GM12878 (cell line): ENCODE results near the gene NME5. TPM values are rescaled to one million over a fixed set of nuclear protein-coding genes. Genes with fewer than 3 reads are reported as not detected.

ENCODE experiments used
- BMI1 ChIP-seq: fragments of 450-650 bp; IDR thresholded peaks from 2 replicates; pipeline ENCODE4 v1.6.1; 2016; ENCODE audit warnings: mild to moderate bottlenecking, moderate library complexity, borderline replicate concordance
- CREM ChIP-seq: IDR thresholded peaks from 2 replicates; pipeline ENCODE4 v1.6.1; 2014; ENCODE audit warnings: antibody characterized with exemption, low read depth
- EGR1 ChIP-seq, 2 experiments: IDR thresholded peaks; 1 replicate in 1 of 2; 2 replicates in 1 of 2; pipeline ENCODE4 v1.6.1; 2011 to 2012; ENCODE audit warnings: low read depth in 2 of 2, low read length in 2 of 2, borderline replicate concordance in 1 of 2, mild to moderate bottlenecking in 1 of 2, moderate library complexity in 1 of 2
- HCFC1 ChIP-seq: fragments of 150-350 bp; IDR thresholded peaks from 2 replicates; pipeline ENCODE4 v1.6.1; 2014; ENCODE audit warnings: low read length
- HDAC6 ChIP-seq: fragments of 200-600 bp; sonication (generic); IDR thresholded peaks from one replicate; pipeline ENCODE4 v1.8.0; 2017; ENCODE audit warnings: antibody characterized with exemption; ENCODE audit not compliant: unreplicated experiment
- KLF5 ChIP-seq: fragments of 450-650 bp; IDR thresholded peaks from 2 replicates; pipeline ENCODE4 v1.6.1; 2014; ENCODE audit warnings: mild to moderate bottlenecking; ENCODE audit not compliant: partially characterized antibody
- MTA2 ChIP-seq: fragments of 450-650 bp; IDR thresholded peaks from 2 replicates; pipeline ENCODE4 v1.6.1; 2016; ENCODE audit warnings: low read depth, mild to moderate bottlenecking, moderate library complexity
- NBN ChIP-seq: fragments of 450-650 bp; IDR thresholded peaks from 2 replicates; pipeline ENCODE4 v1.6.1; 2016
- NFYB ChIP-seq: IDR thresholded peaks from 2 replicates; pipeline ENCODE4 v1.6.1; 2011; ENCODE audit warnings: low read depth, mild to moderate bottlenecking, low read length, improper control_type of control experiment, moderate library complexity; ENCODE audit not compliant: insufficient read depth
- PAX5 ChIP-seq: IDR thresholded peaks from 2 replicates; pipeline ENCODE4 v1.6.1; 2011; ENCODE audit warnings: low read depth, low read length, borderline replicate concordance
- PML ChIP-seq: IDR thresholded peaks from 2 replicates; pipeline ENCODE4 v1.6.1; 2012; ENCODE audit warnings: low read length, inconsistent platforms
- SMAD1 ChIP-seq: fragments of 450-650 bp; IDR thresholded peaks from 2 replicates; pipeline ENCODE4 v1.6.1; 2018; ENCODE audit warnings: mild to moderate bottlenecking, low read depth; ENCODE audit not compliant: partially characterized antibody
- SMC3 ChIP-seq: IDR thresholded peaks from 2 replicates; pipeline ENCODE4 v1.6.1; 2011; ENCODE audit warnings: low read length, improper control_type of control experiment, borderline replicate concordance
- SREBF2 ChIP-seq: IDR thresholded peaks from 2 replicates; pipeline ENCODE4 v1.6.1; 2012; ENCODE audit warnings: mild to moderate bottlenecking, low read length
- STAT1 ChIP-seq: fragments of 450-650 bp; conservative IDR thresholded peaks from 2 replicates; pipeline ENCODE4 v1.6.1; 2014; ENCODE audit warnings: antibody characterized with exemption, mild to moderate bottlenecking
- TARDBP ChIP-seq: IDR thresholded peaks from 2 replicates; pipeline ENCODE4 v1.6.1; 2016; ENCODE audit warnings: borderline replicate concordance
- WRNIP1 ChIP-seq: IDR thresholded peaks from 2 replicates; pipeline ENCODE4 v1.6.1; 2011; ENCODE audit warnings: low read depth, low read length, improper control_type of control experiment, borderline replicate concordance
- ZNF622 ChIP-seq: fragments of 450-650 bp; IDR thresholded peaks from 2 replicates; pipeline ENCODE4 v1.6.1; 2017; ENCODE audit warnings: mild to moderate bottlenecking, inconsistent platforms
- ZSCAN29 ChIP-seq: fragments of 450-650 bp; IDR thresholded peaks from 2 replicates; pipeline ENCODE4 v1.6.1; 2017; ENCODE audit warnings: mild to moderate bottlenecking, moderate library complexity
- polyA plus RNA-seq, 11 experiments: library from polyadenylated mRNA; depleted of rRNA in 4 of 11; unstranded in 6 of 11; stranded (reverse) in 5 of 11; fragments of >200 nt; fragmentation: Nextera tagmentation in 4 of 11; fragmentation: Illumina TruSeq in 1 of 11; extraction: Ambion mirVana in 4 of 11; extraction: Trizol in 1 of 11; gene quantifications; 1 replicate in 1 of 11; 2 replicates in 10 of 11; pipeline versions ENCODE4 v1.2.1 to v1.2.3, GENCODE V29; 2011 to 2016; ENCODE audit warnings: inconsistent platforms in 2 of 11, missing spikeins in 2 of 11, low read depth in 1 of 11
- total RNA-seq, 4 experiments: library from RNA; depleted of rRNA in 3 of 4; stranded (reverse); fragments of >200 nt in 3 of 4; fragmentation: Illumina TruSeq in 1 of 4; extraction: Trizol in 1 of 4; gene quantifications; 2 replicates each; pipeline versions ENCODE4 v1.2.1 to v1.2.3, GENCODE V29; 2013 to 2021
- TF ChIP-seq, protein P1 (sequence below): fragments of 450-650 bp; IDR thresholded peaks from 2 replicates; pipeline ENCODE4 v1.6.1; 2014; ENCODE audit warnings: mild to moderate bottlenecking
- TF ChIP-seq, protein P2 (sequence below): IDR thresholded peaks from 2 replicates; pipeline ENCODE4 v1.6.1; 2012; ENCODE audit warnings: improper control_type of control experiment, low read depth, low read length; ENCODE audit not compliant: insufficient replicate concordance
- TF ChIP-seq, protein P3 (sequence below): fragments of 450-650 bp; formaldehyde crosslinking; IDR thresholded peaks from 2 replicates; pipeline ENCODE4 v1.4.0; 2020; ENCODE audit warnings: mild to moderate bottlenecking, moderate library complexity

The NME5 gene
- total and polyA plus RNA-seq, 10 of the 15 experiments (the other 5 are each of a cell fraction or from before 2014, with no cell fraction given): 0.22 to 0.52 TPM; not detected in 8

DNA sequence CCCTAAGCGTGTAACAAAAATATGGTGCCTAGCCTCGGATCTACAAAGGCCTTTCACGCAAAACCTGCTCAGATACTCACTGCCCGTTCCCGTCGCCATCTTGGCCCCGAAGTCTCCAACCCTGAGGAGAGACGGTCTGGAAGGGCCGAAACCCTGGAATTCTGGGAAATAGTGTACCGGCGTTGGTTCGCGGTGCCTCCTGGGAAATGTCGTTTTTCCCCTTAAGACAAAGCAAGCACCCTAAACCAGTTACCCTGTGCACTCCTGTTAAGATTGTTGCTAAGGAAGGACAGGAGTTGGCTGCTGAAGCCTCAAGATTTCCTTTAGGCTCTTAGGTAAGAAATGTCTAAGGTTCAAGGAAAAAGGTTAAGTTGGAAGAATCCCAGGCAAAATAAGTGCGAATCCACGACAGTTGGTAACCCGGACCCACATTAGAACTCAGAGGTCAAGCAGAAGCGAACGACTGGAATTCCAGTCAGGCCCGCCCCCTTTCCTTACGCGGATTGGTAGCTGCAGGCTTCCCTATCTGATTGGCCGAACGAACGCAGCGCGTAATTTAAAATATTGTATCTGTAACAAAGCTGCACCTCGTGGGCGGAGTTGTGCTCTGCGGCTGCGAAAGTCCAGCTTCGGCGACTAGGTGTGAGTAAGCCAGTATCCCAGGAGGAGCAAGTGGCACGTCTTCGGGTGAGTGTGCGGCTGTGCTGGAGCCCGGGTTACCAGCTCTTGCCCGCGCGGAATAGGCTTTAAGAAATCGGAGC is 39.5 kb upstream of the NME5 start, which contains the start of the genes BRD8 and KIF20A (continued):
- TF ChIP-seq WRNIP1: no peak
- TF ChIP-seq HDAC6: no peak
- no peak for TF ChIP-seq BMI1
- no peak for TF ChIP-seq KLF5
- no peak for TF ChIP-seq EGR1 (IDR thresholded peaks at IDR 0.05; ENCODE audit: borderline replicate concordance in 1 of 2, low read depth in 2 of 2, low read length in 2 of 2)
- TF ChIP-seq PML: no peak; the same call in none of the 2 replicates
- peak; percentile 97 for TF ChIP-seq NFYB
- TF ChIP-seq ZSCAN29: no peak
- TF ChIP-seq NBN: 0 out of 2 replicates have a peak, but pooled peaks have one; percentile 6
- TF ChIP-seq, protein P1, sequence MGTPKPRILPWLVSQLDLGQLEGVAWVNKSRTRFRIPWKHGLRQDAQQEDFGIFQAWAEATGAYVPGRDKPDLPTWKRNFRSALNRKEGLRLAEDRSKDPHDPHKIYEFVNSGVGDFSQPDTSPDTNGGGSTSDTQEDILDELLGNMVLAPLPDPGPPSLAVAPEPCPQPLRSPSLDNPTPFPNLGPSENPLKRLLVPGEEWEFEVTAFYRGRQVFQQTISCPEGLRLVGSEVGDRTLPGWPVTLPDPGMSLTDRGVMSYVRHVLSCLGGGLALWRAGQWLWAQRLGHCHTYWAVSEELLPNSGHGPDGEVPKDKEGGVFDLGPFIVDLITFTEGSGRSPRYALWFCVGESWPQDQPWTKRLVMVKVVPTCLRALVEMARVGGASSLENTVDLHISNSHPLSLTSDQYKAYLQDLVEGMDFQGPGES: peak; percentile 41; the same call in 1 of the 2 replicates
- no peak for TF ChIP-seq STAT1
- no peak for TF ChIP-seq SMAD1
- TF ChIP-seq, protein P2, sequence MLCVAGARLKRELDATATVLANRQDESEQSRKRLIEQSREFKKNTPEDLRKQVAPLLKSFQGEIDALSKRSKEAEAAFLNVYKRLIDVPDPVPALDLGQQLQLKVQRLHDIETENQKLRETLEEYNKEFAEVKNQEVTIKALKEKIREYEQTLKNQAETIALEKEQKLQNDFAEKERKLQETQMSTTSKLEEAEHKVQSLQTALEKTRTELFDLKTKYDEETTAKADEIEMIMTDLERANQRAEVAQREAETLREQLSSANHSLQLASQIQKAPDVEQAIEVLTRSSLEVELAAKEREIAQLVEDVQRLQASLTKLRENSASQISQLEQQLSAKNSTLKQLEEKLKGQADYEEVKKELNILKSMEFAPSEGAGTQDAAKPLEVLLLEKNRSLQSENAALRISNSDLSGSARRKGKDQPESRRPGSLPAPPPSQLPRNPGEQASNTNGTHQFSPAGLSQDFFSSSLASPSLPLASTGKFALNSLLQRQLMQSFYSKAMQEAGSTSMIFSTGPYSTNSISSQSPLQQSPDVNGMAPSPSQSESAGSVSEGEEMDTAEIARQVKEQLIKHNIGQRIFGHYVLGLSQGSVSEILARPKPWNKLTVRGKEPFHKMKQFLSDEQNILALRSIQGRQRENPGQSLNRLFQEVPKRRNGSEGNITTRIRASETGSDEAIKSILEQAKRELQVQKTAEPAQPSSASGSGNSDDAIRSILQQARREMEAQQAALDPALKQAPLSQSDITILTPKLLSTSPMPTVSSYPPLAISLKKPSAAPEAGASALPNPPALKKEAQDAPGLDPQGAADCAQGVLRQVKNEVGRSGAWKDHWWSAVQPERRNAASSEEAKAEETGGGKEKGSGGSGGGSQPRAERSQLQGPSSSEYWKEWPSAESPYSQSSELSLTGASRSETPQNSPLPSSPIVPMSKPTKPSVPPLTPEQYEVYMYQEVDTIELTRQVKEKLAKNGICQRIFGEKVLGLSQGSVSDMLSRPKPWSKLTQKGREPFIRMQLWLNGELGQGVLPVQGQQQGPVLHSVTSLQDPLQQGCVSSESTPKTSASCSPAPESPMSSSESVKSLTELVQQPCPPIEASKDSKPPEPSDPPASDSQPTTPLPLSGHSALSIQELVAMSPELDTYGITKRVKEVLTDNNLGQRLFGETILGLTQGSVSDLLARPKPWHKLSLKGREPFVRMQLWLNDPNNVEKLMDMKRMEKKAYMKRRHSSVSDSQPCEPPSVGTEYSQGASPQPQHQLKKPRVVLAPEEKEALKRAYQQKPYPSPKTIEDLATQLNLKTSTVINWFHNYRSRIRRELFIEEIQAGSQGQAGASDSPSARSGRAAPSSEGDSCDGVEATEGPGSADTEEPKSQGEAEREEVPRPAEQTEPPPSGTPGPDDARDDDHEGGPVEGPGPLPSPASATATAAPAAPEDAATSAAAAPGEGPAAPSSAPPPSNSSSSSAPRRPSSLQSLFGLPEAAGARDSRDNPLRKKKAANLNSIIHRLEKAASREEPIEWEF: no peak
- TF ChIP-seq, protein P3, sequence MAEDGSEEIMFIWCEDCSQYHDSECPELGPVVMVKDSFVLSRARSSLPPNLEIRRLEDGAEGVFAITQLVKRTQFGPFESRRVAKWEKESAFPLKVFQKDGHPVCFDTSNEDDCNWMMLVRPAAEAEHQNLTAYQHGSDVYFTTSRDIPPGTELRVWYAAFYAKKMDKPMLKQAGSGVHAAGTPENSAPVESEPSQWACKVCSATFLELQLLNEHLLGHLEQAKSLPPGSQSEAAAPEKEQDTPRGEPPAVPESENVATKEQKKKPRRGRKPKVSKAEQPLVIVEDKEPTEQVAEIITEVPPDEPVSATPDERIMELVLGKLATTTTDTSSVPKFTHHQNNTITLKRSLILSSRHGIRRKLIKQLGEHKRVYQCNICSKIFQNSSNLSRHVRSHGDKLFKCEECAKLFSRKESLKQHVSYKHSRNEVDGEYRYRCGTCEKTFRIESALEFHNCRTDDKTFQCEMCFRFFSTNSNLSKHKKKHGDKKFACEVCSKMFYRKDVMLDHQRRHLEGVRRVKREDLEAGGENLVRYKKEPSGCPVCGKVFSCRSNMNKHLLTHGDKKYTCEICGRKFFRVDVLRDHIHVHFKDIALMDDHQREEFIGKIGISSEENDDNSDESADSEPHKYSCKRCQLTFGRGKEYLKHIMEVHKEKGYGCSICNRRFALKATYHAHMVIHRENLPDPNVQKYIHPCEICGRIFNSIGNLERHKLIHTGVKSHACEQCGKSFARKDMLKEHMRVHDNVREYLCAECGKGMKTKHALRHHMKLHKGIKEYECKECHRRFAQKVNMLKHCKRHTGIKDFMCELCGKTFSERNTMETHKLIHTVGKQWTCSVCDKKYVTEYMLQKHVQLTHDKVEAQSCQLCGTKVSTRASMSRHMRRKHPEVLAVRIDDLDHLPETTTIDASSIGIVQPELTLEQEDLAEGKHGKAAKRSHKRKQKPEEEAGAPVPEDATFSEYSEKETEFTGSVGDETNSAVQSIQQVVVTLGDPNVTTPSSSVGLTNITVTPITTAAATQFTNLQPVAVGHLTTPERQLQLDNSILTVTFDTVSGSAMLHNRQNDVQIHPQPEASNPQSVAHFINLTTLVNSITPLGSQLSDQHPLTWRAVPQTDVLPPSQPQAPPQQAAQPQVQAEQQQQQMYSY: no peak
- no peak; the same call in 1 of the 2 replicates for TF ChIP-seq PAX5
- no peak for TF ChIP-seq ZNF622
- no peak for TF ChIP-seq SREBF2
- peak; percentile 92 for TF ChIP-seq MTA2
- TF ChIP-seq CREM: peak; percentile 69; the same call in 1 of the 2 replicates
- peak; percentile 89 for TF ChIP-seq HCFC1
- TF ChIP-seq SMC3: no peak
- TF ChIP-seq TARDBP: no peak; the same call in 1 of the 2 replicates
